ENCODE data around the gene CENPP.

Gene CENPP

DNA sequence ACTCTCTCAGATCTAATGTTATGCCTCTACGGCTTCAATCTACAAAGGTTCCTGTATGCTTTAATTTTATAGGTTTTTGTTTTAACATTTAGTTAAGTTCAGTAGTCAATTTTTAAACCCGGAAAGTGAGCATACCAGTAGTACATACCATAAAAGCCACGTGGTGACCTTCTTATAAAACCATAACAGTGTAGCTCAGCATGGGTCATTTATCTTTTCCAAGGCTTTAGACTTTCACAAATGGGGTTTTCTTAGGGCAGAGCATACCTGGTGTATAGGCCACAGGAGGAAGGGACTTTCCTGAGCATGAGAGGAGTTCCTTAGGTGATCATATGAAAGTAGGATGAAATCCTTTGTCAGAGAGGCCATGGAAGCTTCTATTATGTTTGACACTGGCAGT lies 186.9 kb downstream of the CENPP start:
- H3K27me3 ChIP-seq (ENCODE audit: control insufficient read depth, insufficient read depth, low read length), result no peaks in the 10 kb centered on the region
- H3K9ac ChIP-seq (ENCODE audit: low read length), result no peak overlapping the region
- peak overlapping the region; percentile 9 for H3K27ac ChIP-seq (ENCODE audit: low read depth, low read length)
- no peaks in the 10 kb centered on the region for H3K36me3 ChIP-seq (ENCODE audit: control insufficient read depth, insufficient read depth, low read length)
- no peak overlapping the region for H3K4me3 ChIP-seq (ENCODE audit: low read length)
- H3K4me1 ChIP-seq (ENCODE audit: control insufficient read depth, insufficient read depth, low read length), result peaks cover 11% of the 10 kb centered on the region

DNA sequence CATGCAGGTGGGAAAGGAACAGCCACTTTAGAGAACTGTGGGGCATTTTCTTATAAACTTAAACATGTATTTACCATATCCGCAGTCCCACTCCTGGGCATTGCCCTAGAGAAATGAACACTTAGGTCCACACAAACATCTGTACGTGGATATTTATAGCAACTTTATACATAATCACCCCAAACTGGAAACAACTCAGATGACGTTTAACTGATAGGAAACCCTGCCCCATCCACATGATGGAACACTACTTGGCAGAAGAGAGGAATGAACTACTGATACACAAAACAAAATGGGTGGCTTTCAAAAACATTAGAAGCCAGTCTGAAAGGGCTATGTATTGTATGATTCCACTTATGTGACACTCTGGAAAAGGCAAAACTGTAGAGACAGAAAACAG lies 187.6 kb downstream of the CENPP start:
- no peak overlapping the region for H3K27ac ChIP-seq (ENCODE audit: low read depth, low read length)
- no peaks in the 10 kb centered on the region for H3K36me3 ChIP-seq (ENCODE audit: control insufficient read depth, insufficient read depth, low read length)
- no peak overlapping the region for H3K9ac ChIP-seq (ENCODE audit: low read length)
- H3K4me1 ChIP-seq (ENCODE audit: control insufficient read depth, insufficient read depth, low read length), result peaks cover 4% of the 10 kb centered on the region
- H3K4me3 ChIP-seq (ENCODE audit: low read length), result no peak overlapping the region
- H3K27me3 ChIP-seq (ENCODE audit: control insufficient read depth, insufficient read depth, low read length), result no peaks in the 10 kb centered on the region

- Histone ChIP-seq H3K36me3 (ENCODE audit: control insufficient read depth, insufficient read depth, low read length) (no peaks in the 10 kb centered on the region), H3K4me3 (ENCODE audit: low read length) (no peak overlapping the region), H3K27me3 (ENCODE audit: control insufficient read depth, insufficient read depth, low read length) (no peaks in the 10 kb centered on the region), H3K27ac (ENCODE audit: low read depth, low read length) (no peak overlapping the region), H3K4me1 (ENCODE audit: control insufficient read depth, insufficient read depth, low read length) (peaks cover 2% of the 10 kb centered on the region), H3K9ac (ENCODE audit: low read length) (no peak overlapping the region)
These were observed 188.9 kb downstream of the CENPP start for GRCh38 chr9:92514635-92515034.

DNA sequence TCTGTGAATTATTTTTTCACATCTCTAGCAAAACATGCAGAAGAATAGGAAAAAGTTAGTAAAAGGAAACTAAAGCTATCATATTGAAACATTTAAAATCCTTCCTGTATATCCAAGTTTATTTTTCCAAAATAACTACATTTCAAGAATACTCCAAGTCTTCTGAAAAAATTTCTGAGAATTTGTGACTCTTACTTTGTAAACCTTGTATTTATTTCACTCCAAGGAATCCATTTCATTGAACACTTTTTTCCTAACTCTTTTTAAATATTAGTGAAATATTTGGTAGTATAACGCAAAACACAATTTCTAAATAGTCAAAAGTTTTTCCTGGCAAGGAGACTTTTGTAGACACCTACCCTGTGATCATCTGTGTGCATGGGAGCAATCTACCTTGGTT lies 190.8 kb downstream of the CENPP start:
- Histone ChIP-seq H3K27me3 (ENCODE audit: control insufficient read depth, insufficient read depth, low read length) (no peaks in the 10 kb centered on the region), H3K27ac (ENCODE audit: low read depth, low read length) (no peak overlapping the region), H3K4me3 (ENCODE audit: low read length) (no peak overlapping the region), H3K9ac (ENCODE audit: low read length) (no peak overlapping the region), H3K36me3 (ENCODE audit: control insufficient read depth, insufficient read depth, low read length) (no peaks in the 10 kb centered on the region), H3K4me1 (ENCODE audit: control insufficient read depth, insufficient read depth, low read length) (peaks cover 2% of the 10 kb centered on the region)

DNA sequence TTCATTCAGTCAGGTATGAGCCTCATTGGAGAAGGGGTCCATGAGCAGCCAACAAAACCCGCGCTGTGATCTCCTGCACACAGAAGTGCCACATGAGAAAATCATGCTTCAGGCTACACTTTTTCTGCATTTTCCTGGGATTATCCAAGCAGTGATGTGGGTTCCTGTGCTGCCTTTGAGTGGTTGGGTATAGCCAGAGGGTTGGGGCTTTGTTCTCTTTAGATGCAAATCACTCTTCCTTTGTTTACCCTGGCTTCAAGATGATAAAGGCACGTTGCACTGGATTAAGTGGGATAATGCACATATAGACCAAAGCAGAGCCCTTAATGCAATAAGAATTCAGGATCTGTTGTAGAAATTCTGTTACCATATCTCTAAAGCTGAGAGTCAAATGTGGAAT lies 191.3 kb downstream of the CENPP start:
- H3K9ac ChIP-seq (ENCODE audit: low read length), result no peak overlapping the region
- no peaks in the 10 kb centered on the region for H3K27me3 ChIP-seq (ENCODE audit: control insufficient read depth, insufficient read depth, low read length)
- H3K27ac ChIP-seq (ENCODE audit: low read depth, low read length), result no peak overlapping the region
- H3K4me3 ChIP-seq (ENCODE audit: low read length), result no peak overlapping the region
- no peaks in the 10 kb centered on the region for H3K36me3 ChIP-seq (ENCODE audit: control insufficient read depth, insufficient read depth, low read length)
- H3K4me1 ChIP-seq (ENCODE audit: control insufficient read depth, insufficient read depth, low read length), result peaks cover 2% of the 10 kb centered on the region

DNA sequence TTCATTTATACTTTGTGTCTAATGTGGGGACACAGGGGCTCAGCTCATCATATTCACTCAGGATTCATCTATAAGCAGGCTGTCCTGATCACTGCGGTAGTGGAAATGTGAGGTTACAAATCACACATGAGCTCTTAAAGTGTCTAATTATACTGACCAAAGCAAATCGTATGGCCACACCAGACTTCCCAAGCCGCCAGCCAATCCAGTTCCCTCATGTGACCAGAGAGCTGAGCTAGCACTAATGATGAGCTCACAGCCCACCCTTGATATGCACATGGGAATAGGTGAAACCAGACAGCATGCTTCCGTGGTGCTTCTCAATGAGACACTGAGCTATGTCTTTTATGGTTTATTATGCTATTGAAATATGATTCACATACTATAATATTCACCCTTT lies 192.4 kb downstream of the CENPP start:
- Histone ChIP-seq H3K27me3 (ENCODE audit: control insufficient read depth, insufficient read depth, low read length) (no peaks in the 10 kb centered on the region), H3K27ac (ENCODE audit: low read depth, low read length) (no peak overlapping the region), H3K4me1 (ENCODE audit: control insufficient read depth, insufficient read depth, low read length) (peaks cover 2% of the 10 kb centered on the region), H3K4me3 (ENCODE audit: low read length) (no peak overlapping the region), H3K36me3 (ENCODE audit: control insufficient read depth, insufficient read depth, low read length) (no peaks in the 10 kb centered on the region), H3K9ac (ENCODE audit: low read length) (no peak overlapping the region)

DNA sequence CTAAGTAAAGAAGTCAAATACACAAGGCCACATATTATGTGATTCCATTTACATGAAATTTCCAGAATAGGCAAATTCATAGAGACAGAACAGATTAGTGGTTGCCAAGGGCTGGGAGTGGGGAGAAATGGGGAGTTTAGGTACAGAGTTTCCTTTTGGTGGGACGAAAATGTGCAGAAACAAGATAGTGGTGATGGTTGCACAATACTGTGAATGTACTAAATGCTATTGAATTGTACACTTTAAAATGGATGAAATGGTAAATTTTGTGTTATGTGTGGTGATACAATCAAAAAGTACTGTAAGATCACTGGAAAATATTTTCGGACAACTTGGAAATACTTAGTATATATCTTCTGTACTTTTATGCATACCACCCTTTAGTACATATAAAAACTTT lies 195.1 kb downstream of the CENPP start:
- no peak overlapping the region for H3K4me3 ChIP-seq (ENCODE audit: low read length)
- H3K4me1 ChIP-seq (ENCODE audit: control insufficient read depth, insufficient read depth, low read length), result no peaks in the 10 kb centered on the region
- no peak overlapping the region for H3K27ac ChIP-seq (ENCODE audit: low read depth, low read length)
- H3K9ac ChIP-seq (ENCODE audit: low read length), result no peak overlapping the region
- no peaks in the 10 kb centered on the region for H3K36me3 ChIP-seq (ENCODE audit: control insufficient read depth, insufficient read depth, low read length)
- no peaks in the 10 kb centered on the region for H3K27me3 ChIP-seq (ENCODE audit: control insufficient read depth, insufficient read depth, low read length)

DNA sequence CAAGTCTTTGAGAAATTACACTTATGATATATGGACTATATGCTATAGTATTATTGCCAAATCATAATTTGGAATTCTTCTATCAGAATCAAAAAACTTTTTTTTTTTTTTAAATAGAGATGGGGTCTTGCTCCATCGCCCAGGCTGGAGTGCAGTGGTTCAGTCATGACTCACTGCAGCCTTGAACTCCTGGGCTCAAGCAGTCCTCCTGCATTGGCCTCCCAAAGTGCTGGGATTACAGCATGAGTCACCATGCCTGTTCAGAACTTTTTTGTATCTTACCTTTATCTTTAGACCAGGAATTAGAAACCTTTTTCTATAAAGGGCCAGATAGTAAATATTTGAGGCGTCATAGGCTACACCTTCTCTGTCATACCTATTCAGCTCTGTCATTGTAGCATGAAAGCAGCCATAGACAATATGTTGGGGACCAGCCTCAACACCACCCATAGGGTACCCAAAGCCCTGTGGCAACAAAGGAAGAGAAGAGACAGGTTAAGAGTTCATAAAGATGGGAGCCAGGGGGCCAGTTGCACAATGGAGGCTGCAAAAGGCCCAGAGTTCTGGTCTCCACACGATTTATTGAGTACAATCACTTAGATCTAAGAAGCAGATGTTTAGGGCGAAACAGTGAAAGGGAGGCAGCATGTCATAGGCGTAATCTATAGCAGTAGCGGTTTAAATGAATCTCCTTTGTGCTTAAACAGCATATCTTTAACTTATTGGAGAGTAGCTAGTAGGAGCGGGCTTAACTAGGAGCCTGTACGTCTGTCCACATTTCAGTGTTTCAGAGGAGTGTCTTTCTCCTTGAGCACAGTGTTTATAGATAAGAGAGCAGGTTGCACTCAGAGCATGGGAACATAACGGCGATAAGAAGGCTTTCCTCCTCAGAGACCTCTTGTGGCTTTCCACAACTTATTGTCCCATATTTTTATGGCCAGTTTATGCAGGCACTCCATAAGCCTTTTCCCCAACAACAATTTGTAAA lies 197.5 kb downstream of the CENPP start:
- no peaks in the 10 kb centered on the region for H3K27me3 ChIP-seq (ENCODE audit: control insufficient read depth, insufficient read depth, low read length)
- H3K36me3 ChIP-seq (ENCODE audit: control insufficient read depth, insufficient read depth, low read length), result no peaks in the 10 kb centered on the region
- H3K4me1 ChIP-seq (ENCODE audit: control insufficient read depth, insufficient read depth, low read length), result no peaks in the 10 kb centered on the region
- no peak overlapping the region for H3K27ac ChIP-seq (ENCODE audit: low read depth, low read length)
- no peak overlapping the region for H3K4me3 ChIP-seq (ENCODE audit: low read length)
- no peak overlapping the region for H3K9ac ChIP-seq (ENCODE audit: low read length)

GRCh38 chr9:92524881-92525280 lies 199.1 kb downstream of the CENPP start:
- no peaks in the 10 kb centered on the region for H3K4me1 ChIP-seq (ENCODE audit: control insufficient read depth, insufficient read depth, low read length)
- H3K9ac ChIP-seq (ENCODE audit: low read length), result no peak overlapping the region
- no peaks in the 10 kb centered on the region for H3K27me3 ChIP-seq (ENCODE audit: control insufficient read depth, insufficient read depth, low read length)
- H3K27ac ChIP-seq (ENCODE audit: low read depth, low read length), result no peak overlapping the region
- H3K4me3 ChIP-seq (ENCODE audit: low read length), result no peak overlapping the region
- H3K36me3 ChIP-seq (ENCODE audit: control insufficient read depth, insufficient read depth, low read length), result no peaks in the 10 kb centered on the region

GRCh38 chr9:92525306-92525705 lies 199.6 kb downstream of the CENPP start:
- no peaks in the 10 kb centered on the region for H3K27me3 ChIP-seq (ENCODE audit: control insufficient read depth, insufficient read depth, low read length)
- no peaks in the 10 kb centered on the region for H3K4me1 ChIP-seq (ENCODE audit: control insufficient read depth, insufficient read depth, low read length)
- H3K4me3 ChIP-seq (ENCODE audit: low read length), result no peak overlapping the region
- H3K27ac ChIP-seq (ENCODE audit: low read depth, low read length), result no peak overlapping the region
- no peak overlapping the region for H3K9ac ChIP-seq (ENCODE audit: low read length)
- H3K36me3 ChIP-seq (ENCODE audit: control insufficient read depth, insufficient read depth, low read length), result no peaks in the 10 kb centered on the region

DNA sequence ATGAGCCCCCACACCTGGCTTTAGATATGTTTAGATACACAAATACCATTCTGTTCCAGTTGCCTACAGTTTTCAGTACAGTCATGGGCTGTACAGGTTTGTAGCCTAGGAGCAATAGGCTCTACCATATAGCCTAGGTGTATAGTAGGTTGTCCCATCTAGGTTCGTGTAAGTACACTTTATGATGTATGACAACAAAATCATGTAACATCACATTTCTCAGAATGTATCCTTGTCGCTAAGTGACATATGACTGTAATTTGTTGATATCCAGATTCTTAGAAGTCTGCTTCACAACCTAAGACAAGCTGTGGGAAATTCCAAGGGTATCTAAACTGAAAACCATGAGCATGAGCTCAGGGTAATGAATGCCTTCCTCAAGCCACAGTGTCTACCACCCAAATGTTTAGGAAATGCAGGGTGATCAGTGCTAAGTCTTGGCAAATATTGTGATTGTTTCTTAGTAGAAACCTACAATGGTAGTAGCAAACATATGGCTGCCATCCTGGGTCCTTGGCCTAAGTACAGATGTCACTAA lies 201.6 kb downstream of the CENPP start:
- Histone ChIP-seq H3K27ac (ENCODE audit: low read depth, low read length) (no peak overlapping the region), H3K4me3 (ENCODE audit: low read length) (no peak overlapping the region), H3K36me3 (ENCODE audit: control insufficient read depth, insufficient read depth, low read length) (no peaks in the 10 kb centered on the region), H3K9ac (ENCODE audit: low read length) (no peak overlapping the region), H3K4me1 (ENCODE audit: control insufficient read depth, insufficient read depth, low read length) (no peaks in the 10 kb centered on the region), H3K27me3 (ENCODE audit: control insufficient read depth, insufficient read depth, low read length) (no peaks in the 10 kb centered on the region)

- H3K36me3 ChIP-seq (ENCODE audit: control insufficient read depth, insufficient read depth, low read length), result no peaks in the 10 kb centered on the region
- H3K27me3 ChIP-seq (ENCODE audit: control insufficient read depth, insufficient read depth, low read length), result no peaks in the 10 kb centered on the region
- no peak overlapping the region for H3K9ac ChIP-seq (ENCODE audit: low read length)
- H3K4me1 ChIP-seq (ENCODE audit: control insufficient read depth, insufficient read depth, low read length), result no peaks in the 10 kb centered on the region
- H3K27ac ChIP-seq (ENCODE audit: low read depth, low read length), result no peak overlapping the region
- H3K4me3 ChIP-seq (ENCODE audit: low read length), result no peak overlapping the region
These were observed 202.2 kb downstream of the CENPP start for GRCh38 chr9:92527832-92528521.

All from rectal smooth muscle tissue (tissue), 1 donor.